Kidney tubule cell (primary cell): ENCODE measurements around the gene PCGF3.
"Not testable (repeated sequence)": the region's sequence is repeated elsewhere in the genome, so short reads cannot be mapped to it uniquely, and the experiment has no call there.

Source experiments
- DNase-seq: peaks from one replicate; pipeline ENCODE4 v3.0.0-alpha.2; 2018; ENCODE audit warnings: low spot score

PCGF3 gene

GRCh38 chr4:764405-765169, 59.0 kb downstream of the PCGF3 start:
- no peak for DNase-seq

DNA sequence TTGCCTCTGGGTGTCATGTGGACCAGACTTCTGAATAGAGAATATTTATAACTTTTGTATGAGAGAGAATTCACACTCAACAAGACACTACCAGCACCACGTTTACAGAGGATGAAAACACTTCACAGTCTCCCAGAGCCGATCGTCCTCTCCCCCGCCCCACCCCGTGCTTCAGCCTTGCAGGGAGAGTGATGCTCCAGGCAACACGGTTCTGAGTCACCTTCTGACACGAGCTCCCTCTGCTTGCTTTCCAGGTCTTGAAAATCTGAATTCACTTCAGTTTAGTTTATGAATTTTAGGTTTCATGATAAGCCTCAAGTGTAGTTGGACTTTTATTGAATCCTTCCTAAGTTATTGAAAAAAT, 60.5 kb downstream of the PCGF3 start:
- DNase-seq = peak; percentile 30

DNA sequence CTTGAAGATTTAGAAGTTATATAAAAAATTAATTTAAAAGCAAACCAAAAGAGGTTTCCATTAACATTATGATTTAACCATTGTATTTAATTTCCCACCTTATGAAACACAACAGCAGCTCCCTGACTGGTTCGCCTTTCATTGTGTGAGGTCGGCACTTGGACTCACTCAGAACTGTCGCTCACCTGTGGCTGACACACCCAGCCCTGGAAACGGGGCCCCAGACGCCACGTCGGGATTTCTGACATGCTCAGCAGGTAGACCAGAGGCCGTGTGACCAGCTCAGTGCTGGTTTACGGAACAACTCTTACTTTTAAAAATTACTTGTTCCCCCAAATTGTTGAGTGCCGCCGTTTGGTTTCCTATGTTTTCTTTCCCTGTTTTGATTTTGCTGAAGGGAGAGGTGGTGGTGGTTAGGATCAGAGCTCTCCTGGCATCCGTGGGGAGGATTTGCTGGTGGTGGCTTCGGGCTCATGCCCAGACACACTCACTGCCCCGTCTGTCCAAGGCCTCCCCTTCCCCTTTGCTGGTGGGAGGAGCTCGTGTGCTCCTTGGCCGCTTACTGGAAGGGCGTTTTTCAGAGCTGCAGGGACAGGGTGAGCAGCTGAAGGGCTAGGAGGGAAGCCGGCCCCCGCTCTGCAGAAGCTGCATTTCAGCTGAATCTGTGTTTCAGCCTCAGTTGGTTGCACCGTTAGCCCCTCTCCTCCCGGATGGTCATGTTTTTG, 61.1 kb downstream of the PCGF3 start:
- no peak for DNase-seq

GRCh38 chr4:768076-768475, 62.4 kb downstream of the PCGF3 start:
- DNase-seq = no peak

GRCh38 chr4:768995-769394, 63.4 kb downstream of the PCGF3 start:
- DNase-seq = no peak

- no peak for DNase-seq
These were observed 63.9 kb downstream of the PCGF3 start for GRCh38 chr4:769511-769910.

GRCh38 chr4:770022-770421, 64.4 kb downstream of the PCGF3 start:
- no peak for DNase-seq

GRCh38 chr4:771464-771863, 65.8 kb downstream of the PCGF3 start:
- DNase-seq = no peak

GRCh38 chr4:772118-772517, 66.5 kb downstream of the PCGF3 start:
- DNase-seq = no peak

DNA sequence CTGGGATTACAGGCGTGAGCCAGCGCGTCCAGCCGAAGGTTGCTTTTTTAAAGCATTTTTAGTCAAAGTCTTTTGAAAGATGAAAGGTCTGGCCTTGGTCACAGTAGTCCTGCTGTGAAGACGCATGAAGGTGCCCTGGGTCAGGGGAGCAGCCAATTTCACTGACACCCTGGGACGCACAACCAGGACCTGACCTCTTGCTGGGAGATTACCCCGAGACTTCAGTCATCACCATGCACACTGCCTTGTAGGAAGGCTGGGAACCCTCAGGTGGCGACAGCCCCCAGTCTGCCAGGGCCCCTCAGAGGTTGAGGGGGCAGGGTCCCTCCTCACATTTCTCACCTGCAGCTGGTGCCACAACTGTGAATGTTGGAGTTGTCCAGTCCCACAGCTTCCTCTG, 67.1 kb downstream of the PCGF3 start:
- DNase-seq = no peak

DNA sequence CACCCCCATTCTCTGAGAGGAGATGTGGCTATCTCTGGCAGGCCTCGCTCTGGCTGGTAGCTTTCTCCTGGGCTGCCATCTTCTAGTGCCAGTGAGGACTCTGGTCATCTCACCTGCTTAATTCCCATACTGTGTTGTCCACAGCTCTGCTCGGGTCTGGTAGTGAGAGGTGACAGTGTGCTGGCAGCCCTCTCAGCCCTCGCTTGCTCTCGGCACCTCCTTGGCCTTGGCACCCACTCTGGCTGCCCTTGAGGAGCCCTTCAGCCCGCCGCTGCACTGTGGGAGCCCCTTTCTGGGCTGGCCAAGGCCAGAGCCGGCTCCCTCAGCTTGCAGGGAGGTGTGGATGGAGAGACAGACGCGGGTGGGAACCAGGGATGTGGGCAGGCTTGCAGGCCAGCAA, 67.6 kb downstream of the PCGF3 start:
- DNase-seq = no peak

- not testable (repeated sequence) for DNase-seq
These were observed 68.9 kb downstream of the PCGF3 start for GRCh38 chr4:774419-775092.

DNA sequence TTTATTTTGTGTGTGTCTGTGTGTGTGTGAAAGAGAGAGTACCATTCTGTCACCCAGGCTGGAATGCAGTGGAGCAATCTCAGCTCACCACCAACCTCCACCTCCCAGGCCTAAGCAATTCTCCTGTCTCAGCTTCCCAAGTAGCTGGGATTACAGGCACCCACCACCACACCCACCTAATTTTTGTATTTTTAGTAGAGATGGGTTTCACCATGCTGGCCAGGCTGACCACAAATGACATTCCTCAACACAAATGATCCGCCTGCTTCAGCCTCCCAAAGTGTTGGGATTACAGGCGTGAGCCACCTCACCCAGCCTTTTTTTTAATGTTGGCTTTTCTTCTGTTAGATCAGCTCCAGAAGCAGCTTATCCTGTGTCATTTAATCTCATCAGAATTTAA, 69.9 kb downstream of the PCGF3 start:
- not testable (repeated sequence) for DNase-seq

DNA sequence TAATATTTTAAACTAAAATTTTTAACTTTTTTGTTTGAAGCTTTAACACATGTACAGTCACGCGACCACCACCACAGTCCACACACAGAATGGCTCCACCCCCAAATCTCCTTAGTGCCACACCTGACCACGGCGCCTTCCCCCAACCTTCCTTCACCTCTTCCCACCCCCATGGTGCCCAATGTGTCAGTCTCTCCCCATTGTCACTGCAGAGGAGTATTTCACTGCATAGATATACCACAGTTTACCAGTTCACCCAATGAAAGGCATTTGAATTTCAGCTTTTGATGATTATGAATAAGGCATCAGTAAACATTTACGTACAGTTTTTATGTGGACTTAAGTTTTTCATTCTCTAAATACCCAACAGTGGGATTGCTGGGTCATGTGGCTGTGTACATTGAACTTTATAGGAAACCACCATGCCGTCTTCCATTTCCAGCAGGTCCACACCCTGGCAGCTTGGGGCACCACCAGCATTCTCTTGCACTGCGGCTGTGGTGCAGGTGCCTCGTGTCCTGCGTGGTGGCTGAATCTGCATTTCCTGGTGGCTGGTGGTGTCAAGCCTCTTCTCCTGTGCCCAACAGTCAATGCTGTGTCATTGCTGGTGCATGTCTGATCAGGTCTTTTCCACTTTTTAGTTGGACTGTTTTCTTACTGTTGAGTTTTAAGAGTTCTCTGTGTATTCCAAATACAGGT, 71.3 kb downstream of the PCGF3 start:
- DNase-seq = no peak

DNA sequence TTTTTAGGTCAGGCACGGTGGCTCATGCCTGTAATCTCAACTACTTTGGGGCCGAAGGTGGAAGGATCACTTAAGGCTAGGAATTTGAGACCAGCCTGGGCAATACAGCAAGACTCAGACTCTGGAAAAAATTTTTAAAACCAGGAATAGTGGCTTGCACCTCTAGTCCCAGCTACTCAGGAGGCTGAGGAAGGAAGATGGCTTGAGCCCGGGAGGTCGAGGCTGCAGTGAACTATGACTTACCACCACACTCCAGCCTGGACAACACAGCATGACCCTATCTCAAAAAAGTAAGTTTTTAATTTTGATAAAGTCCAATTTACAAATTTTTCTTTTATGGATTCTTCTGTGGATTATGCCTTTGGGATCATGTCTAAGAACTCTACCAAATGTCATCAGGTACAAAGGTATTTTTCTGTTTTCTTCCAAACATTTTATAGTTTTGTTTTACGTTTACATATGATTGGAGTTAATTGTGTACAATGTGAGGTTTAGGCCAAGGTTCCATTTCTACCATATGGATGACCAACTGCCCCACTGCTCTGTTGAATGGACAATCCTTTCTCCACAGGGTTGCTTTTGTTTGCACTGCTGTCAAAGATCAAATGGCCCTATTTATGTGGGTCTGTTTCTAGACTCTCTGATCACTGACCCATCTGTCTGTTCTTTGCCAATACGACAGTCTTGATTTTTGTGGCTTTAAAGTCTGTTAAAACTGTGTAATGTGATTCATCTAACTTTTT, 72.1 kb downstream of the PCGF3 start:
- no peak for DNase-seq

GRCh38 chr4:779555-779954, 73.9 kb downstream of the PCGF3 start:
- DNase-seq = no peak

GRCh38 chr4:780255-780654, 74.6 kb downstream of the PCGF3 start:
- DNase-seq = not testable (repeated sequence)

DNA sequence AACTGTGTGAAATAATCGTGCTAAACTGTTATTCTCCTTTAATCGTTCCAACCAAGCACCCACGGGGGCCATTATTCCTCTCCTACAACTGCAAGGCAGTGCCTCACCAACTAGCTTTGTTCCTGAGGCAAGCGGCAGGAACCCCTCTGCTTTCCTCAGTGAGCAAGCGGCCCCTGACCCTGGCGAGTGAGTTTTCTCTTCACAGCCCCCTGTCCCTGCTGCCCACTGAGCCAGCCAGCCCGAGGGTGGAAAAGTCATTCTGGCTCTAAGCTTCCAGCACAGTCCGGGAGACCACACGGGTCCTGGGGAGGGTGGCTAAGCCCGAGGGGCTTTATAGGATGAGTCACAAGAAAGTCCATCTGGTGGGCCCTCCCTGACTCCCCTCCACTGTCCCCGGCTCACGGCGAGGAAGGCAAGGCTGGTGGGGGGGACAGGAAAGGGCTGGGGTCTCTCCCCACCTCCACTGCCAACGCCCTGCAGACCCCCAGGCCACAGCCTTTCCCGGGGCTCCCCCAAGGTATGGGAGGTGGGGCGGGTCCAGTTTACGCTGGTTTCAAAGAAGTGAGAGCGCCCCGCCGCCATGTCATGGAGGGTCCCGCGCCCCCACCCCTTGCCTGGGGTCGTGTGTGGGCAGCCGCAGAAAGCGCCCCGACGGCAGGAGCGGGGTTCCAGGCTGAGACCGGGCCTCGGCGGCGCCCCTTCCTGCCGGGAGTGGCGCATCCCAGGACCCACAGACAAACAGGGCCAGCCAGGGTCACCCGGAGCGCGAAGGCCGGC, 75.3 kb downstream of the PCGF3 start:
- DNase-seq = no peak

GRCh38 chr4:781493-782216, 76.0 kb downstream of the PCGF3 start:
- DNase-seq = peak; percentile 99
